Measurements from ENCODE around the gene IER3.
A peak's percentile ranks its signal among the peaks of the same experiment; 100 is the strongest.

Gene IER3

DNA sequence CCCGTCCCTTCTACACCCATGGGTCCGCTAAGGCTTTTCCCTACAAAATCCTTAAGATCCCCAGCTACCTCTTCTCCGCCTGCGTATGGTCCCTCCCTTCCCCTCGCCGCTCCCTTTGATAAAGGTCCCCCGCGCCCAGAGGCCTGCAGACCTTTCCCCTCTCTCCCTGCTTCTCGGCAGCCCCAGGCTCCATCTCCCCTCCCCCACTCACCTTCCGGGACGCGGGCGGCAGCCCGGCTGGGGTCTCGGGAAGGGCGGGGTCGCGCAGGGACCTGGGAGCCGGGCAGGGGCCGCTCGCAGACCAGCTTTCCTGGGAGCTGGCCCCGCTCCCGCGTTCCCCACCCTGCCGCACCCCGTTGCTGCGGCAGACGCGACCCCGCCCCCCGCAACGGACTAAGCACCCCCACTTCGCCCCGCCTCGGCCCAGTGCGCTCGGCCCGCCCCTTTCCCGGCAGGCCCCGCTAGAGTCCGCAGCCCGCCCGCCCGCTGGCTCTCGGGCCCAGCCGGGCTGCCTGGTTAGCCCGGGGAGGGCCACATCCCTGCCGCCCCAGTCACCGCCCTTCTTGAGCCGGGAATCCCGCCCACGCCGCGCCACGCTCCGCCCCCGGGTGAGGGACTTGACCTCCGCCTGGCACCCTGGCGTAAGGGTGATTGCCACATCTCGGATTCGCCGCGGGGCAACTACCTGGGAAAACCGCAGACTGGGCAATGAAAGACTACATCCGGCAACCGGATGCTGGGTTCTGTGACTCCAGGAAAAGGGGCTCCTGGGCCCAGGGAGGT lies 1.8 kb downstream of the IER3 start, which contains the start of gene FLOT1 (continued):
- TF ChIP-seq, protein P1, sequence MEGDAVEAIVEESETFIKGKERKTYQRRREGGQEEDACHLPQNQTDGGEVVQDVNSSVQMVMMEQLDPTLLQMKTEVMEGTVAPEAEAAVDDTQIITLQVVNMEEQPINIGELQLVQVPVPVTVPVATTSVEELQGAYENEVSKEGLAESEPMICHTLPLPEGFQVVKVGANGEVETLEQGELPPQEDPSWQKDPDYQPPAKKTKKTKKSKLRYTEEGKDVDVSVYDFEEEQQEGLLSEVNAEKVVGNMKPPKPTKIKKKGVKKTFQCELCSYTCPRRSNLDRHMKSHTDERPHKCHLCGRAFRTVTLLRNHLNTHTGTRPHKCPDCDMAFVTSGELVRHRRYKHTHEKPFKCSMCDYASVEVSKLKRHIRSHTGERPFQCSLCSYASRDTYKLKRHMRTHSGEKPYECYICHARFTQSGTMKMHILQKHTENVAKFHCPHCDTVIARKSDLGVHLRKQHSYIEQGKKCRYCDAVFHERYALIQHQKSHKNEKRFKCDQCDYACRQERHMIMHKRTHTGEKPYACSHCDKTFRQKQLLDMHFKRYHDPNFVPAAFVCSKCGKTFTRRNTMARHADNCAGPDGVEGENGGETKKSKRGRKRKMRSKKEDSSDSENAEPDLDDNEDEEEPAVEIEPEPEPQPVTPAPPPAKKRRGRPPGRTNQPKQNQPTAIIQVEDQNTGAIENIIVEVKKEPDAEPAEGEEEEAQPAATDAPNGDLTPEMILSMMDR (tag by site-specific recombination; IDR thresholded peaks at IDR 0.05), result no peak
- TF ChIP-seq KLF7 (tag by site-specific recombination; IDR thresholded peaks at IDR 0.05; ENCODE audit: borderline replicate concordance), result peak; percentile 57
- TF ChIP-seq ZNF501 (tag by site-specific recombination; IDR thresholded peaks at IDR 0.05), result peak; percentile 76
- TF ChIP-seq OVOL3 (tag by site-specific recombination; IDR thresholded peaks at IDR 0.05), result no peak
- TF ChIP-seq ZNF670 (tag by site-specific recombination; IDR thresholded peaks at IDR 0.05; ENCODE audit: low read depth), result no peak
- peak; percentile 74; the same call in 1 of the 2 replicates for TF ChIP-seq ZNF561 (tag by site-specific recombination; IDR thresholded peaks at IDR 0.05; ENCODE audit: borderline replicate concordance)
- TF ChIP-seq ZNF223 (tag by site-specific recombination; IDR thresholded peaks at IDR 0.05), result no peak
- TF ChIP-seq ZNF776 (tag by site-specific recombination; IDR thresholded peaks at IDR 0.05; ENCODE audit: borderline replicate concordance), result no peak
- peak; percentile 90 for TF ChIP-seq SP3 (tag by site-specific recombination; IDR thresholded peaks at IDR 0.05)
- TF ChIP-seq, protein P2, sequence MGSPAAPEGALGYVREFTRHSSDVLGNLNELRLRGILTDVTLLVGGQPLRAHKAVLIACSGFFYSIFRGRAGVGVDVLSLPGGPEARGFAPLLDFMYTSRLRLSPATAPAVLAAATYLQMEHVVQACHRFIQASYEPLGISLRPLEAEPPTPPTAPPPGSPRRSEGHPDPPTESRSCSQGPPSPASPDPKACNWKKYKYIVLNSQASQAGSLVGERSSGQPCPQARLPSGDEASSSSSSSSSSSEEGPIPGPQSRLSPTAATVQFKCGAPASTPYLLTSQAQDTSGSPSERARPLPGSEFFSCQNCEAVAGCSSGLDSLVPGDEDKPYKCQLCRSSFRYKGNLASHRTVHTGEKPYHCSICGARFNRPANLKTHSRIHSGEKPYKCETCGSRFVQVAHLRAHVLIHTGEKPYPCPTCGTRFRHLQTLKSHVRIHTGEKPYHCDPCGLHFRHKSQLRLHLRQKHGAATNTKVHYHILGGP (tag by site-specific recombination; IDR thresholded peaks at IDR 0.05), result peak; percentile 33; the same call in 1 of the 2 replicates
- peak; percentile 77; the same call in 1 of the 2 replicates for TF ChIP-seq PRDM1 (tag by site-specific recombination; IDR thresholded peaks at IDR 0.05)
- TF ChIP-seq ZNF391 (tag by site-specific recombination; IDR thresholded peaks at IDR 0.05; ENCODE audit: borderline replicate concordance, low read depth), result peak; percentile 34; the same call in 1 of the 2 replicates
- peak; percentile 46; the same call in 1 of the 2 replicates for TF ChIP-seq GFI1B (tag by site-specific recombination; IDR thresholded peaks at IDR 0.05)
- peak; percentile 63 for TF ChIP-seq GLIS1 (tag by site-specific recombination; IDR thresholded peaks at IDR 0.05)
- TF ChIP-seq, protein P3, sequence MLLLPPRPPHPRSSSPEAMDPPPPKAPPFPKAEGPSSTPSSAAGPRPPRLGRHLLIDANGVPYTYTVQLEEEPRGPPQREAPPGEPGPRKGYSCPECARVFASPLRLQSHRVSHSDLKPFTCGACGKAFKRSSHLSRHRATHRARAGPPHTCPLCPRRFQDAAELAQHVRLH (tag by site-specific recombination; IDR thresholded peaks at IDR 0.05), result peak; percentile 49; the same call in 1 of the 2 replicates
- TF ChIP-seq ZNF202 (tag by site-specific recombination; IDR thresholded peaks at IDR 0.05; ENCODE audit: borderline replicate concordance), result no peak
- TF ChIP-seq ZNF510 (tag by site-specific recombination; IDR thresholded peaks at IDR 0.05; ENCODE audit: insufficient replicate concordance), result no peak
- peak; percentile 83 for TF ChIP-seq FEZF1 (tag by site-specific recombination; IDR thresholded peaks at IDR 0.05)
- peak; percentile 88 for TF ChIP-seq WT1 (tag by site-specific recombination; IDR thresholded peaks at IDR 0.05)
- TF ChIP-seq, protein P4, sequence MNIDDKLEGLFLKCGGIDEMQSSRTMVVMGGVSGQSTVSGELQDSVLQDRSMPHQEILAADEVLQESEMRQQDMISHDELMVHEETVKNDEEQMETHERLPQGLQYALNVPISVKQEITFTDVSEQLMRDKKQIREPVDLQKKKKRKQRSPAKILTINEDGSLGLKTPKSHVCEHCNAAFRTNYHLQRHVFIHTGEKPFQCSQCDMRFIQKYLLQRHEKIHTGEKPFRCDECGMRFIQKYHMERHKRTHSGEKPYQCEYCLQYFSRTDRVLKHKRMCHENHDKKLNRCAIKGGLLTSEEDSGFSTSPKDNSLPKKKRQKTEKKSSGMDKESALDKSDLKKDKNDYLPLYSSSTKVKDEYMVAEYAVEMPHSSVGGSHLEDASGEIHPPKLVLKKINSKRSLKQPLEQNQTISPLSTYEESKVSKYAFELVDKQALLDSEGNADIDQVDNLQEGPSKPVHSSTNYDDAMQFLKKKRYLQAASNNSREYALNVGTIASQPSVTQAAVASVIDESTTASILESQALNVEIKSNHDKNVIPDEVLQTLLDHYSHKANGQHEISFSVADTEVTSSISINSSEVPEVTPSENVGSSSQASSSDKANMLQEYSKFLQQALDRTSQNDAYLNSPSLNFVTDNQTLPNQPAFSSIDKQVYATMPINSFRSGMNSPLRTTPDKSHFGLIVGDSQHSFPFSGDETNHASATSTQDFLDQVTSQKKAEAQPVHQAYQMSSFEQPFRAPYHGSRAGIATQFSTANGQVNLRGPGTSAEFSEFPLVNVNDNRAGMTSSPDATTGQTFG (tag by site-specific recombination; IDR thresholded peaks at IDR 0.05; ENCODE audit: borderline replicate concordance), result no peak
- TF ChIP-seq ZNF610 (tag by site-specific recombination; IDR thresholded peaks at IDR 0.05; ENCODE audit: borderline replicate concordance), result 0 out of 2 replicates have a peak, but pooled peaks have one; percentile 63
- TF ChIP-seq ZNF549 (tag by site-specific recombination; IDR thresholded peaks at IDR 0.05), result no peak
- TF ChIP-seq, protein P5, sequence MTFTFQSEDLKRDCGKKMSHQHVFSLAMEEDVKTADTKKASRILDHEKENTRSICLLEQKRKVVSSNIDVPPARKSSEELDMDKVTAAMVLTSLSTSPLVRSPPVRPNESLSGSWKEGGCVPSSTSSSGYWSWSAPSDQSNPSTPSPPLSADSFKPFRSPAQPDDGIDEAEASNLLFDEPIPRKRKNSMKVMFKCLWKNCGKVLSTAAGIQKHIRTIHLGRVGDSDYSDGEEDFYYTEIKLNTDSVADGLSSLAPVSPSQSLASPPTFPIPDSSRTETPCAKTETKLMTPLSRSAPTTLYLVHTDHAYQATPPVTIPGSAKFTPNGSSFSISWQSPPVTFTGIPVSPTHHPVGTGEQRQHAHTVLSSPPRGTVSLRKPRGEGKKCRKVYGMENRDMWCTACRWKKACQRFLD (tag by site-specific recombination; IDR thresholded peaks at IDR 0.05), result no peak
- peak; percentile 94 for TF ChIP-seq KLF8 (tag by site-specific recombination; IDR thresholded peaks at IDR 0.05)
- TF ChIP-seq KLF10 (tag by site-specific recombination; IDR thresholded peaks at IDR 0.05), result peak; percentile 76; the same call in 1 of the 2 replicates
- peak; percentile 54; the same call in 1 of the 2 replicates for TF ChIP-seq ZNF394 (tag by site-specific recombination; IDR thresholded peaks at IDR 0.05; ENCODE audit: borderline replicate concordance)
